ENCODE measurements around the gene RCCD1. TPM values are rescaled to one million over a fixed set of nuclear protein-coding genes. Genes with fewer than 3 reads are reported as not detected.
"Not testable (repeated sequence)": the region's sequence is repeated elsewhere in the genome, so short reads cannot be mapped to it uniquely, and the experiment has no call there.

Gene RCCD1, protein sequence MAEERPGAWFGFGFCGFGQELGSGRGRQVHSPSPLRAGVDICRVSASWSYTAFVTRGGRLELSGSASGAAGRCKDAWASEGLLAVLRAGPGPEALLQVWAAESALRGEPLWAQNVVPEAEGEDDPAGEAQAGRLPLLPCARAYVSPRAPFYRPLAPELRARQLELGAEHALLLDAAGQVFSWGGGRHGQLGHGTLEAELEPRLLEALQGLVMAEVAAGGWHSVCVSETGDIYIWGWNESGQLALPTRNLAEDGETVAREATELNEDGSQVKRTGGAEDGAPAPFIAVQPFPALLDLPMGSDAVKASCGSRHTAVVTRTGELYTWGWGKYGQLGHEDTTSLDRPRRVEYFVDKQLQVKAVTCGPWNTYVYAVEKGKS
- total RNA-seq (ENCODE audit: low replicate concordance) = 10.1 and 22.7 TPM in 2 replicates

DNA sequence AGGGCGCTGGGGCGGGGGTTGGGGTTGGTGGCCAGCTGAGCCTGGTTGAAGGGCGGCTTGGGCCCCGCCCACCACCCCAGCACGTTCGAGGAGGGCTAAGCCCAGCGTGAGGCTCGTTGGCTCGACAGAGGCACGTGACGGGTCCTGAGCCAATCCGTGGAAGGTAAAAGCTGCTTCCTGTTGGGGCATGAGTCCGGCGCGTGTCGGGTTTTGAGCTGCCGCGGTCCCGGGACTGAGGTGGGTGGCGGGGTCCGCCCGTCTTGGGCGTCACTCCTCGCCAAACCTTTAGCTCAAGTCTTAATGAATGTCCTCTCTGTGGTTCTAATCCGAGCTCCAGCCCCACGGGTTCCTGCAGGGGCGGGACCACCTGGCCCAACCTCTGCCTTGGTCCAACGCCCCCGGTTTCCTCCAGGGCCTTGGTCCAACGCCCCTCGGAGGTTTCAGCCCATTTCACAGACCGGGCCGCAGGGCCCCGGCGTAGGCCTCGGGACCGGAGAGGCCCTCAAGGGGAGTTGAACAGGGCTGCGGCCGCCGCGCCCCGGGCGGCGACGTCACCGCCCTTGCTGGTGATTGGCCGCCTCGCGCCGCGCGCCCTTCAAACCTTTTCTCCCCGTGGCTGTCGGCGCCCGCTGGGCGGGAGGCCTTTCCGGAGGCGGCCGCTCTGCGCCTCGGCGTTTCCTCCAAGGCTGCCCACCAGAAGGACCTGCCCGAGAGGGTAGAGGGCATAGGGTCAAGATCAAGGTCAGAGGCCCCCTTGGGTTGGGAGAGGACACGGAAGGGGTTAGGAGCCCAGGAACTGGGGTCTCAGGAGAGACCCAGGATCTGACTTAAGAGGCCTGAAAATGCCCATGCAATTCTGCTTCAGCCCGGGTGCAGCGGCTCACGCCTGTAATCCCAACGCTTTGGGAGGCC is at the start of gene RCCD1:
Gene RCCD1 (plus strand): TSS at position 173 of the 912 bp plus-strand sequence. CDS start 1,851 bp downstream, outside the sequence.
- peak within 1 kb of the TSS; percentile 82 for H3K4me3 ChIP-seq (ENCODE audit: low read depth, low read length)
- peak; percentile 92 for DNase-seq (ENCODE audit: low read depth)
- no peak for TF ChIP-seq CTCF (IDR thresholded peaks at IDR 0.05; ENCODE audit: insufficient read depth, low read length)

DNA sequence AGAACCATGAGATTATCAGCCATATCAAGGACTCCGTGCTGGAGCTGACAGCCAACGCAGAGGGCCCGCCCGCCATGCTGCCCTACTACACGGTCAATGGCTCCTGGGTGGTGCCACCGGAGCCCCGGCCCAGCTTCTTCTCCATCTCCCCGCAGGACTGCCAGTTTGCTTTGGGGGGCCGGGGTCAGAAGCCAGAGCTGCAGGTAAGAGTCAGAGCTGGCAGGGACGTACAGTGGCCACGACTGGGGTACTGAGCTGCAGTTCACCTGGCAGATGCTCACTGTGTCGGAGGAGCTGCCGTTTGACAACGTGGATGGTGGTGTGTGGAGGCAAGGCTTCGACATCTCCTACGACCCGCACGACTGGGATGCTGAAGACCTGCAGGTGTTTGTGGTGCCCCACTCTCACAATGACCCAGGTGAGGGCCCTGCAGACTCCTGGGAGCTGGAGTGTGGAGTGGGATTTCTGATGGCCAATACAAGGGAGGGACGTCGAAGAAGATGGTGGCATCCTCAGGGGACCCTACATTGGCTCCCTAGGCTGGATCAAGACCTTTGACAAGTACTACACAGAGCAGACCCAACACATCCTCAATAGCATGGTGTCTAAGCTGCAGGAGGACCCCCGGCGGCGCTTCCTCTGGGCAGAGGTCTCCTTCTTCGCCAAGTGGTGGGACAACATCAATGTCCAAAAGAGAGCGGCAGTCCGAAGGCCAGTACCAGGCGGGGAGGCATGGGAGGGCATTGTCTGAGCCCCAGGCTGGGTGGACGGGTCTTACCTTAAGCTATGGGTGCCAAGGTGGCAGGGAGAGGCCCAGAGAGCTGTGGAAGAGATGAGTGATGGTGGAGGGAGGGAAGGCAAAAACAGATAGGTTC is 49.1 kb upstream of the RCCD1 start:
- no peak overlapping the region for H3K4me3 ChIP-seq (ENCODE audit: low read depth, low read length)
- no peak for TF ChIP-seq CTCF (IDR thresholded peaks at IDR 0.05; ENCODE audit: insufficient read depth, low read length)
- no peak for DNase-seq (ENCODE audit: low read depth)

DNA sequence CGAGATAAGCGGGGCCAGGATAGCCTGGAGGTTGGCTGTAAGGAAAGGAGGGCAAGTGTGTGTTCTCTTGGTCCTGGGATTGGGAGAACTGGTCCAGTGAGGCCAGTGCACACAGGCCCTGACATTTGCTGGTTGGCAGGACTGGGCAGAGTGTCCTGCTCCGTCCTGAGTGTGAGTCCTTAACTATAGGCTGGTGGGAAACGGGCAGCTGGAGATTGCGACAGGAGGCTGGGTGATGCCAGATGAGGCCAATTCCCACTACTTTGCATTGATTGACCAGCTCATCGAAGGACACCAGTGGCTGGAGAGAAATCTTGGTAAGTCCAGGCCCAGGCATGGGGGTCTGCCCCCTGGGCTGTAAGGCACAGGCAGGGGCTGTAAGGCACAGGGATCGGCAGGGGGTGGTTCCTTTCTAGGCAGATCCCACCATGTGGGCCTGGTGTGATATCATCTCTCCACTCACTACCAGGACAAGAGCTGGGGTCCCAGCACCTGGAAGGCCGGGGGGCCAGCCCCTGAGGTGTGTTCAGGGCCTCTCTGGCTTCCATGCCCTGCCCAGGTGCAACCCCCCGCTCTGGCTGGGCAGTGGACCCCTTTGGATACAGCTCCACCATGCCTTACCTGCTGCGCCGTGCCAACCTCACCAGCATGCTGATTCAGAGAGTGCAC is 48.4 kb upstream of the RCCD1 start:
- DNase-seq (ENCODE audit: low read depth) = no peak
- H3K4me3 ChIP-seq (ENCODE audit: low read depth, low read length) = no peak overlapping the region
- no peak for TF ChIP-seq CTCF (IDR thresholded peaks at IDR 0.05; ENCODE audit: insufficient read depth, low read length)

DNA sequence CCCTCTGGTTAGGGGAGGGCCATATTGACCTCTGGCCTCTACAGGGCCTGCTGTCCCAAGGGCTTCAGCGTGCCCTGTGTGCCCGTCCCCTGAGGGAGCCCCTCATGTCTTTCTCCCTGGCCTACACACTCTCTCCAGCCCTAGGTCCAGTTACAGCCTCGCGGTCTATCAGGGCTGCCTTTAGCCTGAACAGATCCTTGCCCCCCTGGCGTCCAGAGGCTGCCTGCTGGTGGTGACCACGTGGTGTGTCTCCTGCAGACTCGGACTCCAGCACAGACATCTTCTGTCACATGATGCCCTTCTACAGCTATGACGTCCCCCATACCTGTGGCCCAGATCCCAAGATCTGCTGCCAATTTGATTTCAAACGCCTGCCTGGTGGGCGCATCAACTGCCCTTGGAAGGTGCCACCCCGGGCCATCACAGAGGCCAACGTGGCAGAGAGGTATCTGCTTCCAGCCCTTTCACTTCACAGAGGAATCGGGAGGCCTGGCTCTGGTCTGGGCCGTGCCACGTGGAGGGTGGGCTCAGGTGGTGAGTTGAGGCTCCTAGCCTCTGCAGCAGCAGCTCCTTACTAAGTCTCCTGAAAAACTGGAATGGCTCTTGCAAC is 47.5 kb upstream of the RCCD1 start:
- TF ChIP-seq CTCF (IDR thresholded peaks at IDR 0.05; ENCODE audit: insufficient read depth, low read length) = no peak
- no peak for DNase-seq (ENCODE audit: low read depth)
- H3K4me3 ChIP-seq (ENCODE audit: low read depth, low read length) = no peak overlapping the region

- no peak for DNase-seq (ENCODE audit: low read depth)
- no peak for TF ChIP-seq CTCF (IDR thresholded peaks at IDR 0.05; ENCODE audit: insufficient read depth, low read length)
- no peak overlapping the region for H3K4me3 ChIP-seq (ENCODE audit: low read depth, low read length)
Observed at GRCh38 chr15:90907838-90908507, 46.7 kb upstream of the RCCD1 start.

GRCh38 chr15:90909449-90909848 is 45.2 kb upstream of the RCCD1 start:
- H3K4me3 ChIP-seq (ENCODE audit: low read depth, low read length); DNase-seq (ENCODE audit: low read depth): not testable (repeated sequence)
